Ectodermal cell (in vitro differentiated cells): ENCODE measurements around the gene KYNU.

ENCODE experiments used
- H3K27ac ChIP-seq: 2 replicates; pipeline ENCODE4 v1.7.0; 2013; ENCODE audit warnings: mild to moderate bottlenecking, low read depth, low read length; ENCODE audit not compliant: insufficient read depth, poor library complexity, severe bottlenecking
- H3K27me3 ChIP-seq: 2 replicates; pipeline ENCODE4 v1.7.0; 2013; ENCODE audit warnings: mild to moderate bottlenecking, low read length; ENCODE audit not compliant: insufficient read depth, control insufficient read depth, poor library complexity, severe bottlenecking
- H3K36me3 ChIP-seq: one replicate; pipeline ENCODE4 v1.7.0; 2013; ENCODE audit warnings: low read length; ENCODE audit not compliant: control insufficient read depth, insufficient read depth
- H3K4me1 ChIP-seq: one replicate; pipeline ENCODE4 v1.7.0; 2013; ENCODE audit warnings: low read length; ENCODE audit not compliant: control insufficient read depth, insufficient read depth
- H3K4me3 ChIP-seq: 2 replicates; pipeline ENCODE4 v1.7.0; 2013; ENCODE audit warnings: low read depth, low read length, control low read depth; ENCODE audit not compliant: insufficient read depth
- H3K9me3 ChIP-seq: 2 replicates; pipeline ENCODE4 v1.7.0; 2013; ENCODE audit warnings: mild to moderate bottlenecking, low read length, moderate library complexity; ENCODE audit not compliant: control insufficient read depth
- WGBS, 2 experiments: methylation state at CpG; one replicate each; pipeline ENCODE4 v1.1.7; 2013; ENCODE audit warnings: missing lambda C conversion rate in 2 of 2; 5-methylcytosine and 5-hydroxymethylcytosine counted together

The KYNU gene

GRCh38 chr2:142991295-142991694 is 113.8 kb downstream of the KYNU start:
- H3K27ac ChIP-seq, result no peak overlapping the region
- H3K4me3 ChIP-seq, result no peak overlapping the region
- H3K27me3 ChIP-seq, result no peaks in the 10 kb centered on the region
- no peaks in the 10 kb centered on the region for H3K36me3 ChIP-seq
- H3K9me3 ChIP-seq, result no peaks in the 10 kb centered on the region
- H3K4me1 ChIP-seq, result no peaks in the 10 kb centered on the region
- WGBS, 2 experiments, result 89% methylated on average over 3 of the region's 3 CpGs

DNA sequence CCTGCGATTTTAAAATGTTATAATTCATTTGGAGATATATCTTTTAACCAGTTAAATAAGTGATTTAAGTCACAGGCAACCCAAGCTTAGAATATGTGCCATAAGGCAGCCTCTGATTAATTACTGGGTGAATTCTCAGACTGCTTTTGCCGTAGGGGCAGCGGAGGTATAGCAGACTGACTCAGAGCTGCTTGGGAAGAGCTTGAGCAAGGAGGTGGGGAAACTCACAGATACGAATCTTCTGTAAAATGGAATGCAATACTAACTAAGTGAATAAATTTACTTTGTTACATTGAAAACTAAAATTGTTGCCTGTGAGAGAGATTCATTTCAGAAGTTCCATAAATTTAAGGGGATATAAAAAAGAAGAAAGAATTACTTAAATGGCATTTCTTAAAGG is 115.4 kb downstream of the KYNU start:
- no peaks in the 10 kb centered on the region for H3K4me1 ChIP-seq
- H3K27me3 ChIP-seq, result no peaks in the 10 kb centered on the region
- H3K9me3 ChIP-seq, result no peaks in the 10 kb centered on the region
- no peak overlapping the region for H3K27ac ChIP-seq
- no peaks in the 10 kb centered on the region for H3K36me3 ChIP-seq
- H3K4me3 ChIP-seq, result no peak overlapping the region
- 92 to 100% methylated on average over 2 to 4 of the region's 4 CpGs for WGBS, 2 experiments

GRCh38 chr2:142993771-142994170 is 116.3 kb downstream of the KYNU start:
- Histone ChIP-seq H3K4me1 (no peaks in the 10 kb centered on the region), H3K36me3 (no peaks in the 10 kb centered on the region), H3K27ac (no peak overlapping the region), H3K27me3 (no peaks in the 10 kb centered on the region), H3K4me3 (no peak overlapping the region), H3K9me3 (no peaks in the 10 kb centered on the region)
- 83 to 100% methylated on average over 1 to 2 of the region's 2 CpGs for WGBS, 2 experiments

GRCh38 chr2:142994665-142995064 is 117.2 kb downstream of the KYNU start:
- H3K27me3 ChIP-seq, result no peaks in the 10 kb centered on the region
- 90 to 94% methylated on average over 1 to 2 of the region's 2 CpGs for WGBS, 2 experiments
- no peaks in the 10 kb centered on the region for H3K9me3 ChIP-seq
- H3K4me3 ChIP-seq, result no peak overlapping the region
- no peaks in the 10 kb centered on the region for H3K36me3 ChIP-seq
- H3K27ac ChIP-seq, result no peak overlapping the region
- H3K4me1 ChIP-seq, result no peaks in the 10 kb centered on the region

DNA sequence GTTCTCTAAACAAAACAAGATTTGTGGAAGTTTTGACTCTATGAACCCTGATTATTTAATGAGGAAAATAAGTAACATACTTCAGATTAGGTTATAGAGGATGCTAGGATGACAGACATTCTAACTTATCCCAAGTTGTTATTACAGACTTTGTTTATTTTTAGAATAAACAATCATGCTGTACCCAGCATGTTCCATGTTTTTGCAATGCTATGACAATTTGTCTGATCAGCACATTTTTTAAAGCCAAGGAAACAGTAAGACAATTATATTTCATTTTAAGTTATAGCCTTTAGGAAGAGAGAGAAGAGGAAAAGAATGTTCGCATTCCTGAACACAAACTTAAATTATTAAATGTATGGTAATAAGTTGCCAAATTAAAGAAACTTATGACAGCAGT is 119.8 kb downstream of the KYNU start:
- Histone ChIP-seq H3K4me1 (no peaks in the 10 kb centered on the region), H3K4me3 (no peak overlapping the region), H3K9me3 (no peaks in the 10 kb centered on the region), H3K36me3 (no peaks in the 10 kb centered on the region), H3K27ac (no peak overlapping the region), H3K27me3 (no peaks in the 10 kb centered on the region)
- 100% methylated on average over 1 of the region's 1 CpG; no CpG with 5 or more reads in 1 of the 2 experiments for WGBS, 2 experiments

GRCh38 chr2:143000599-143000998 is 123.1 kb downstream of the KYNU start:
- Histone ChIP-seq H3K4me1 (no peaks in the 10 kb centered on the region), H3K4me3 (no peak overlapping the region), H3K9me3 (no peaks in the 10 kb centered on the region), H3K27ac (no peak overlapping the region), H3K27me3 (no peaks in the 10 kb centered on the region), H3K36me3 (no peaks in the 10 kb centered on the region)
- whole genome bisulfite sequencing, 2 experiments, result 95 to 96% methylated on average over 2 of the region's 2 CpGs

- H3K4me1 ChIP-seq, result no peaks in the 10 kb centered on the region
- no peaks in the 10 kb centered on the region for H3K36me3 ChIP-seq
- no peak overlapping the region for H3K4me3 ChIP-seq
- H3K9me3 ChIP-seq, result no peaks in the 10 kb centered on the region
- WGBS, 2 experiments, result 88 to 91% methylated on average over 1 of the region's 1 CpG
- no peaks in the 10 kb centered on the region for H3K27me3 ChIP-seq
- H3K27ac ChIP-seq, result no peak overlapping the region
Observed at GRCh38 chr2:143001501-143001900, 124.0 kb downstream of the KYNU start.

GRCh38 chr2:143015656-143016055 is 138.2 kb downstream of the KYNU start:
- Histone ChIP-seq H3K4me1 (no peaks in the 10 kb centered on the region), H3K9me3 (no peaks in the 10 kb centered on the region), H3K4me3 (no peak overlapping the region), H3K27me3 (no peaks in the 10 kb centered on the region), H3K27ac (no peak overlapping the region), H3K36me3 (no peaks in the 10 kb centered on the region)
- WGBS, 2 experiments, result 86 to 92% methylated on average over 3 to 4 of the region's 4 CpGs

- H3K27ac ChIP-seq, result no peak overlapping the region
- WGBS, 2 experiments, result 33 to 35% methylated on average over 28 of the region's 28 CpGs
- H3K36me3 ChIP-seq, result no peaks in the 10 kb centered on the region
- no peaks in the 10 kb centered on the region for H3K4me1 ChIP-seq
- H3K4me3 ChIP-seq, result peak overlapping the region; percentile 23
- no peaks in the 10 kb centered on the region for H3K9me3 ChIP-seq
- H3K27me3 ChIP-seq, result peaks cover 5% of the 10 kb centered on the region
Observed at GRCh38 chr2:143026411-143027054, 149.1 kb downstream of the KYNU start.

DNA sequence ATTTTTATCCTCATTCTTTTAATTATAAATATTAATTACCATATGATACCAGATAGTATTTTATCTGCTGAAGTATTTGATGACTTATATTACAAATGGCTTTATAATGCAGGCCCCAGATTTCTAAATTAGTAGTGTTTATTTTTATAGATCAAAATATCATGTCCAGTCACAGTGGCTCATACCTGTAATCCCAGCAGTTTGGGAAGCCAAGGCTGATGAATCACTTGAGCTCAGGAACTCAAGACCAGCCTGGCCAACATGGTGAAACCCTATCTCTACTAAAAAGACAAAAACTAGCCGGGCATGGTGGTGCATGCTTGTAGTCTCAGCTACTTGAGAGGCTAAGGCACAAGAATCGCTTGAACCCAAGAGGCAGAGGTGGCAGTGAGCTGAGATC is 151.7 kb downstream of the KYNU start:
- Histone ChIP-seq H3K4me1 (no peaks in the 10 kb centered on the region), H3K36me3 (no peaks in the 10 kb centered on the region), H3K4me3 (no peak overlapping the region), H3K9me3 (no peaks in the 10 kb centered on the region), H3K27me3 (peaks cover 5% of the 10 kb centered on the region), H3K27ac (no peak overlapping the region)
- 92 to 94% methylated on average over 2 of the region's 2 CpGs for WGBS, 2 experiments

DNA sequence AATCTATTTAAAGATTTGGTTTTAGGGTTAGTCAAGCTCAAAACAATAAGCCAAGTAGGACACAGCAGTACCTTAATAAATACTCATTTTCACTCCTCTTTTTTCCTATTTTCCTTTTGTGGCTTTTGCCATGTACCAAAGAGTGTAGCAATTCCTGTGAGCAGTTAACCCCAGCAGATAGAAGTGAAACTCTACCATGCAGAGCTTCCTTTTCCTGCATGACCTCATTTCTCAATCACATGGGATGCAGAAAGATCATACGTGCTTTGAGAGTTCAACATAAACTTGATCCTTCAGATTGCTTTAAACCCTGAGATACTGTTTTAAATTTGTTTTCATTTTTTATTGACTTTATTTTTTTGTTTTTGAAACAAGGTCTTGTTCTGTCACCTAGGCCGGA is 152.7 kb downstream of the KYNU start:
- Histone ChIP-seq H3K4me1 (no peaks in the 10 kb centered on the region), H3K27ac (no peak overlapping the region), H3K9me3 (no peaks in the 10 kb centered on the region), H3K27me3 (peaks cover 5% of the 10 kb centered on the region), H3K4me3 (no peak overlapping the region), H3K36me3 (no peaks in the 10 kb centered on the region)
- 90 to 94% methylated on average over 2 of the region's 2 CpGs for WGBS, 2 experiments
